GM19035 (cell line): ENCODE data around the gene ACTL7B.
"Not testable (repeated sequence)": the region's sequence is repeated elsewhere in the genome, so short reads cannot be mapped to it uniquely, and the experiment has no call there.

Experiments used
- ATAC-seq: cut with Tn5 transposase; IDR thresholded peaks from one replicate; pipeline ENCODE4 v1.9.1; 2021; ENCODE audit not compliant: unreplicated experiment

Gene ACTL7B

DNA sequence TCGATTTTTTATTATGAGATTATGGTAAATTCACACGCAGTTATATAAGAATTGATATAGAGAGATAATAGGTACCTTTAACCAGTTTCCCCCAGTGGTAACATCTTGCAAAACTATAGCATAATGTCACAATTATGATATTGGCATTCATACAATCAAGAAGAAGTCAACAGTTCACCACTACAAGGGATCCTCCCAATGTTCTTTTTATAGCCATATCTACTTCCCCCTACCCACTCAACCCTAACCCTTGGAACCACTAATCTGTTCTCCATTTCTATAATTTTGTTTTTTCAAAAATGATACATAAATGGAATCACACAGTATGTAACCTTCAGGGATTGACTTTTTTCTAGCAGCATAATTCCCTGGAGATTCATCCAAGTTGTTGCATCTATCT lies 9.8 kb downstream of the ACTL7B start:
- ATAC-seq, result no peak

DNA sequence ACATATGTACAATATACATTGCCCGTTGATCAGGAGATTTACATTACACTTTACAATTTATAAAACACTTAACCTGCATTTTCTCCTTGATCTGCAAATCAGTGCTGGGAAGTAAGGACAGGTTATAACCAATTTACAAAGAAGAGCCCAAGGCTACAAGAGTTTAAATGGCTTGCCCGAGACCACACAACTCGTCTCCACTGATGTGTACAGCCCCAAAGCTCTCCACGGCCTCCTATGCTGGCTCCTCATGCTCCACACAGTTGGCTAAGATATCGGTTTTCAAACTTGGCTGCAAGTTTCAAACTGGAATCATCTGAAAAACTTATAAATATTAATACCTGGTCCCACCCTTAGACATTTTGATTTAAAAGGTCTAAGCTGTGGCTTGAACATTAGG lies 10.3 kb downstream of the ACTL7B start:
- ATAC-seq, result no peak

DNA sequence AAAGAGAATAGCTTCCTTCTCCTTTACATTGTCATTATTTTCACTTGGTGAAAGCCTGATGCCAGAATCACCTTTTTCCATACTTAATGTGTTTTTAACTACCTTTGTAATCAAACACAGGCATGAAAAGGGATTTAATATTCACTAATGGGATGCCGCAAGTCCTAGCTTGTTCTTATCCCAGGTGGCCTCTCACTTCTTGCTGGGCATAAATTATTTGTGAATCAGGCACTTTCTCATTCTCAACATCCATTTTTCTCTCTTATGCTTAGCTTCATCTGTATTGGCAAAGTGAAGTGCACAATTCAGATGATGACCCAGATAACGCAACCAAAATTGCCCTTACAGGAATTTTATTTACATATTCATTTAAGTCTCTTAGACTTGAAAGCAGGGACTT lies 10.9 kb downstream of the ACTL7B start:
- no peak for ATAC-seq

DNA sequence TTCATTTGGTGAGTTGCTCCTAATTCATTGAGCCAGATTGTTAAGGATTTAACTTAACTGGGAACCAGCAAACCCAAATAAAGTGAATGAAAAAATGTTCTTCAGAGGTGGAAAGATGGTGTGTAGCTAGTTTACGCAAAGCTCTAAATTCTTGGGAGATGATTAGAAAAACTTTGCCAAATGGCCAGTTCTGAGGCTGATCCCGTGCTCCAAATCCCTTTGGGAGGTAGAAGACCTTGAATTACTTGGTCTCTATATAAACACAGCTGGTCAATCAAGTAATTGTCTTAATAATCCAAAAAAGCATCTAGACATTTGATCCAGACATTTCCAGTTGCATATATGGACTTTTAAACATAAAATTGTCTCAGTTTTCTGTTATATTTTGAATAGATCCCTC lies 11.4 kb downstream of the ACTL7B start:
- no peak for ATAC-seq

DNA sequence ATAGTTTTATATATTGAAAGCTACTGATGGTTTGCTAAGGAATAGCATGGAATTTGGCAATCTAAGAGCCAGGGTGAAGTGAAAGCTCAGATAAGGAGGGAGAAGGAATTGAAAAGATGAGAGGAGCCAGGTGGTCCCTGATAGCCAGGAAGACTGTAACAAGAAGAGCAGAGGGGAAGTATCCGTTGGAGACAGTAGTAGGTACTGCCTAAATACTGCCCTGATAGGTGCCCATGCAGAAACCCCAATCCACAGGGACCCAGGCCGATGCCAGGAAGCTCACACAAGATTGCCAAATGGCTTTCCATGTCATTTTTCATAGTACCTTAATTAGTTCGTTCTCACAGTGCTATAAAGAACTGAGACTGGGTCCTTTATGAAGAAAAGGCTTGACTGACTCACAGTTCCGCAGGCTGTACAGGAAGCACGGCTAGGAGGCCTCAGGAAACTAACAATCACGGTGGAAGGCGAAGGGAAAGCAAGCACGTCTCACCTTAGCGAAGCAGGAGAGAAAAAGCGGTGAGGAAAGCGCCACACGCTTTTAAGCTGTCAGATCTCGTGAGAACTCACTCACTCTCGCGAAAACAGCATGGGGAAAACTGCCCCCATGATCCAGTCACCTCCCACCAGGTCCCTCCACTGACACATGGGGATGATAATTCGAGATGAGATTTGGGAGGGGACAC lies 13.0 kb downstream of the ACTL7B start:
- no peak for ATAC-seq

DNA sequence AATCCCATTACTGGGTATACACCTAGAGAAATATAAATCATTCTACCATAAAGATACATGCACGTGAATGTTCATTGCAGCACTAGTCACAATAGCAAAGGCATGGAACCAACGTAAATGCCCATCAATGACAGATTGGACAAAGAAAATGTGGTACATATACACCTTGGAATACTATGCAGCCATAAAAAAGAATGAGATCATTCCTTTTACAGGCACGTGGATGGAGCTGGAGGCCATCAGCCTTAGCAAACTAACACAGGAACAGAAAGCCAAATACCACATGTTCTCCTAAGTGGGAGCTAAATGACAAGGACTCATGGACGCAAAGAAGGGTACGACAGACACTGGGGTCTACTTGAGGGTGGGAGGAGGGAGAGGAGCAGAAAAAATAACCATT lies 16.2 kb downstream of the ACTL7B start:
- not testable (repeated sequence) for ATAC-seq

DNA sequence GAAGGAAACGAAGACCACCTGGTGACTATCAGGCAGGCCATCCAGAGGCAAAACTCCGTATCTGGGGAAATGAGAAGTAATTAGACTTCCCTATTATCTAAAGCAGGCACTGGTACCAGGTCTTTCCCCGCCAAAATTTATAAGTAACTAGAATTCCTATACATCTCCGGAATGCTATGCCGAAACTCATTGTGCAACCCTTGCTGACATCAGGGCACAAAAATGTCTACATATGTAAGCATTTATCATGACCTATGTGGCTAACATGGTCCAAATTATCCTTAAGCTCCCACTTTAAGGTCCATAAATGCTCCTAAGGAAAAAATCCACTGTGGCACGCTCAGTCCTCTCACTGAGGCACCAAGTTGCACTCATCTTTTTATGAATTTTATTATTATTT lies 17.8 kb downstream of the ACTL7B start:
- ATAC-seq, result no peak

DNA sequence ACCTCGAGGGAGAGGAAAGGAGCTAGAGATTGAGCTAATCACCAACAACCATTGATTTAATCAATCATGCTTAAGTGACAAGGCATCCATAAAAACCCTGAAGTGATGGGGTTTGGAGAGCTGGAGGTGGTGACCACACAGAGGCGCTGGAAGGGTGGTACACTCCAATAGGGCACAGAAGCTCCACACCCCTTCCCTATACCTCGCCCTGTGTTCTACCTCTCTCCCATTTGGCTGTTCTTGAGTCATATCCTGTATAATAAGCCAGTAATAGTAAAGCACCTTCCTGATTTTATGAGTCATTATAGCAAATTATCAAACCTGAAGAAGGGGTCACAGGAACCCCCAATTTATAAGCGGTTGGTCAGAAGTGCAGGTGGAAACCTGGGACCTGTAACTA lies 18.3 kb downstream of the ACTL7B start:
- no peak for ATAC-seq

DNA sequence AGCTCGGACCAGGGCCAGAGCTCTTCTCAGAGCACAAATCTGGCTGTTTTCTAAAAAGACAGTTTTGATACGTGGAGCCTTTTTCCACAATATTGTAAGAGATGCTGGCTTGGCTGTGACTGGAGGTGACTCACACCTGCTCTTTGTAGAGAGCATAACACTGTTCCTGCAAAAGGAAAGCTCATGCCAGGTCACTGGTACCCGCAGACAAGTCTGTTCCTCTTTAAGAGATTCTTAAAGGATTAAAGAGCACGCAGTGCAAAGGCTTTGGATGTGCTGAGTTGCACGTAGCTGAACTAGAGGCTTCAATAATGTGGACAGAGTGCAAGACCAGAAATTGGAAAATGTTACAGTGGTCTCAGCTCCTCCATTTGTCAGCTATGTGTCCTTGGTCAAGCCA lies 19.0 kb downstream of the ACTL7B start:
- ATAC-seq, result no peak

DNA sequence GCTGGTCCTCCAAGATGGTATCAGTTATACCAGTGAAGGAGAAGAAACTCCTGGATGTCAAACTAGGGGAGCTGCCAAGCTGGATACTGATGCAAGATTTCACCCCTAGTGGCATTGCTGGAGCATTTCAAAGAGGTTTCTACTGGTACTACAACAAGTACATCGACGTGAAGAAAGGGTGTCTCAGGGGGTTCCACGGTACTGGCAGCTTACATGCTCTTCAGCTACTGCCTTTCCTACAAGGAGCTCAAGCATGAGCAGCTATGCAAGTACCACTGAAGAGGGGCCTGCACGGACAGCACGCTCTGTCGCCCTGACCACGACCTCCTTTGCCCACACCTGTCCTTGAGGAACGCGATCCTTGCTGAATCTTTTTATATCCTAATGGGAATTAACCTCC lies 19.5 kb downstream of the ACTL7B start:
- no peak for ATAC-seq

DNA sequence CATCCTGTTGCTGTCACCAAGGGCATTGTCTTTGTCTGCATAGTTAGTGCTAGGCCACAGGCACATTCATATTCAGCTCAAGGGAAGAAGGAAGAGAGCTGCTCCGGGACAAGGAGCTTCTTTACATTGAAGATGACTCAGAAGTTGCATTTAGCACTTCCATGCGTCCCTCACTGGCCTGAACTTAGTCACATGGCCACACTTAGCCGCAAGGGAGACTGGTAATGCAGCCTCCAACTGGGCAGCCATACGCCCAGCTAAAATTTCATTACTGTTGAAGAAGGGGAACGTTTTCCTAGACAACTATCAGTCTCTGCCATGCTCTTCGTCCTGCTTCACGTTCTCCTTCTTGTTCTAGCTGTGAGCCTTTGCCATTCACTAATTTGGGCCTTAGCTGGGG lies 20.0 kb downstream of the ACTL7B start:
- ATAC-seq, result no peak

DNA sequence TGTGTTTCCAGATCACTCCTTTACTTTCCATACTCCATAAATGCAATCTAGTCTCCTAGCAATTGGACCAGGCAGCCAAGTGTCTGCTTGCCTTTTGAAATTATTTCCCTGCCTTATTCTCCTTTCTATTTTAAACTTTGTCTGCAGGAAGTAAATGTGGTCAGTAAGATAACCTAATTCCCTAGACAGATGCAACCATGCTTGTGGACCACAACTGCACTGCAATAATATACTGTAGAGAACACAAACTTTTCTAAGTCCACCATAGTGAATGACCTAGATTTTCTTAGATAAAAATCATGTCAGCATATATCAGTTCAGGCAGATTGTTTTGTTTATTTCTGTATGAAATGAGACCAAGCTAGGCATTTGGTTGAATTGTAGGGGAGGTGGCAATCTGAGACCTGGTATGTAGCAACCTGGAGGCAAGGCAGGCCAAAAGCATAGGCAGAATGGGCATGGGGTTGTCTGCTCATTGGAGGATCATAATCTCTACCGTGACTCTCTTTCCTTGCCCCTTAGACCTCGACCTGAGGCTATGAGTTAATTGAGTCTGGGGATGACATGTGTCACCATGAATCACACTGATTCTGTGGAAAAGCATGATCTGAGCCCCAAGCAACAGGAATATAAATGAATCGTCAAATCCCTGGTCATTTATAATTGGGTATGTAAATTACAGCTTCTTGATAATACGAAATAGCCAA lies 20.7 kb downstream of the ACTL7B start:
- no peak for ATAC-seq

DNA sequence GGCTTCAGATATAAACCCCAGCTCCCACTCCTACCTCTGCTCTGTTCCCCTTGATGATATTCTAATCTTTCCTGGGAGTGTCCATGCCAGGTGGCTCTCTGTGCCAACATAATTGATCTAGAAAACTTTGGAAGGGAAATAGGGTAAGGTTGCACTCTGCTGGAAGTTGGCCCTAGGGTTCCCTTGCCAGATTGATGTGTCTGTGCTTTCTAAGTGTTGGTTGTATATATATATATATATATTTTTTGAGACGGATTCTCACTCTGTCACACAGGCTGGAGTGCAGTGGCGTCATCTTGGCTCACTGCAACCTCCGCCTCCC lies 23.6 kb downstream of the ACTL7B start:
- no peak for ATAC-seq

DNA sequence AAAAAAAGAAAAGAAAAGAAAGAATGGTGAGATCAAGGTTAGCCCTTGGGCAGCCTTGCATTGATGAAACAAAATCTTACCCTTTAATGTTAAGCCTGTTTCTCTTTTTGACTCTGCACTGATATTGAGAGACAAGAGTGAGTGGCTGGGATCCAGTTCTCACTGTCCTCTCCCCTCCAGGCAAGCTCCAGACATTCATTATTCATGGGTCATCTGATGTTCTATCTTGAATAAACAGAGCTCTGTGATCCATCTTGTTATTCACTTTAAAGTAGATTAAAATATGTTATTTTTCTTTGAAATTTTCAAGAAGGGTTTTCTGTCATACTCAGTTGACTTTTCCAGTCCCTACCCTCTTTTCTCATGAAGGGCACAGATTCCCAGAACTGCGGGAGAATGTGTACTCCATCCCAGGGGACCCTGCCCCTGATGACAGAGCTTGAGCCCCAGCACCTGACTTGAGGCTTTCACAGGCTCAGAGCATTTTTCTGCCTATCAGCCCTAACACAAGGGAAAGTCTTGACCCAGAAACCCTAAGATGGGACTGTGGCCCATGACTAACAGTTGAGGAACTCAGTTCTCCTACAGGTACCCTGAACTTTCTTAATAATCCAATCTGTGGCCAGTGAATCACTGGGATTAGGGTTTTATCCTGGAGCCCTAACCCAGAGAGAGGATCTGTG lies 24.1 kb downstream of the ACTL7B start:
- ATAC-seq, result no peak

DNA sequence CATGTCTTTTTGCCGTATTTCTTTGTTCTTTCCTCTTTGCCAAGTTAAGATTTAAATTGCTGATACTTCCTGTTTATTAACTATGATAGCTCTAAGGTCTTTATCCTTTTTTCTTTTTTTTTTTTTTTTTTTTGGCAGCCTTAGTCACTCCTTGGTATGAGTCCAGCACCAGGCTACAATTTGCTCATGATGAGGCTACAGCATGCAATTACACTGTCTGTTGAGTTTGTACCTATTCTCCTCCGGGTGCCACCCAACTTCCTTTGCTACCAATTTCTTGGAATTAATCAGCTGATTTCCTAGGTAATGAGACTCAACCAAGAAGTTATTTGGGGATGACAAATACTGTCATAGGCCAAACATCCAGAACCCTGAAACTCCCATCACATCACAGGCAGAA lies 25.5 kb downstream of the ACTL7B start:
- no peak for ATAC-seq

DNA sequence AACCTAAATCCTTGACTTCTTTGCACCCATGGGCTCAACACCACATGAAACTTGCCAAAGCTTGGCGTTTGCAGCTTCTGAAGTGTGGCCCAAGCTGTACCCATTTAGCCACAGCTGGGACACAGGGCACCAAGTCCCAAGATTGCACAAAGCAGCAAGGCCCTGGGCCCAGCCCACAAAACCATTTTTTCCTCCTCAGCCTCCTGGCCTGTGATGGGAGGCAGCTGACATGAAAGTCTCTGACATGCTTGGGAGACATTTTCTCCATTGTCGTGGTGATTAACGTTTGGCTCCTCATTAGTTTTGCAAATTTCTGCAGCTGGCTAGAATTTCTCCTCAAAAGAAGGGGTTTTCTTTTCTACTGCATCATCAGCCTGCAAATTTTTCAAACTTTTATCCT lies 32.0 kb downstream of the ACTL7B start:
- ATAC-seq, result no peak

DNA sequence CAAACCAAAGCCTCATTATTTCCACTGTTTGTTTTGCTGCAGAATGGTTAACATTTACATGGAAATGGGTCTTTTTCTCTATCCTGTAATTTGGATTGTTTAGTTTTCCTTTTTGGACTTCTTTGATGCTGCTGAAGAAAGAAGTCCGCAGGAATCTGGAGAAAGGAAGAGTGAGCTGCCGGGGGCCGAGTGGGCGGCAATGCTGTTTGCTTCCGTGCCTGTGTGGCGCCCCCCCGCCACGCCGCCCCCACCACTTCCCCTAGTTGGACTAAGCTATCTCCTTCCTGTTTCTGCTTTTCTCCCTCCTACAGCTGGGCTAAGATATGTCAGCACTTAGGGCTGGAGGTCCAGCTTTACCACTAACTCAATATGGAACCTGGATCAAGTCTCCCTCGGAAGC lies 39.7 kb downstream of the ACTL7B start:
- no peak for ATAC-seq

DNA sequence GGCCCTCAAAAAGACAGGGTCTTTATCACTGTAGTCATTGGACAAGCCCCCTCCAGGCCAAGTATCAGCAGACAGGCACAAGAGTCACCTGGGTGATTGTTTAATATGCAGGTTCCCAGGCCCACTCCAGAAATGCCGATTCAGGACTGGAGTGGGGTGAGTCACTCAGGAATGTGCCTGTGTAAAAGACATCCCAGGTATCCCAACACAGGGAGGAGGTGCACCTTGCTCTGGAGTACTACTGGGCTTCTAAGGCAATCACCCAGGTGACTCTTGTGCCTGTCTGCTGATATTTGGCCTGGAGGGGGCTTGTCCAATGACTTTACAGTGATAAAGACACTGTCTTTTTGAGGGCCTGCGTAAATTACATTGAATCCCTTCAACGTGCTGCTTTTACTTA lies 40.6 kb downstream of the ACTL7B start:
- no peak for ATAC-seq

DNA sequence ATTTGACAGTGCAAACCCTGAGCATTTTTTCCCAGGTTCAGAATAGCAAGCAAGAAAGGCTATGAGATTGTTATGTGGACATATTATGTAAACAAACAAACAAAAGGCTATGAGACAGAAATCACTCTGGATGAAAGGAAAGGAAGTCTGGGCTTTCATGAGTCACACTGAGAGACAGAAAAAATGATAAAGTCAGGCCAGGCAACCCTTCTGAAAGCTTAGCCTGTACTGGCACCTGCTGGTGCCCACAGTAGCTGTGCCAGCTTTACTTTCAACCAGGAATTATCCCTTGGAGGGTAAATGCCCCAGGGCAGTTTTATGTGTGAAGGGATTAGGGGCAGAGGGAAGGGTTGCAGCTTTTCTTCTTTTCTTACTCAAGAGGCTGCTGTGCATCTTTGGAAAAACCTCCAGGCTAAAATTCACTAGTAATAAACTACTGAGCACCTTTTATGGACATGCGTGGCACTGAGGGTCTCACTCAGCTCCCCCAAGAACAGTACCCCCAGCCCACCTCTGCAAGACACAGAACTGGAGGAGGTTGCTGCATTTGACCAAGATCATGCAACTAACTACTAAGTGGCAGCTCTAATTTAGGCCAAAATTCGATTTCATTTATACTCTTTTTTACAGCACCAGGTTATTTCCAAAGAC lies 41.7 kb downstream of the ACTL7B start:
- ATAC-seq, result no peak

DNA sequence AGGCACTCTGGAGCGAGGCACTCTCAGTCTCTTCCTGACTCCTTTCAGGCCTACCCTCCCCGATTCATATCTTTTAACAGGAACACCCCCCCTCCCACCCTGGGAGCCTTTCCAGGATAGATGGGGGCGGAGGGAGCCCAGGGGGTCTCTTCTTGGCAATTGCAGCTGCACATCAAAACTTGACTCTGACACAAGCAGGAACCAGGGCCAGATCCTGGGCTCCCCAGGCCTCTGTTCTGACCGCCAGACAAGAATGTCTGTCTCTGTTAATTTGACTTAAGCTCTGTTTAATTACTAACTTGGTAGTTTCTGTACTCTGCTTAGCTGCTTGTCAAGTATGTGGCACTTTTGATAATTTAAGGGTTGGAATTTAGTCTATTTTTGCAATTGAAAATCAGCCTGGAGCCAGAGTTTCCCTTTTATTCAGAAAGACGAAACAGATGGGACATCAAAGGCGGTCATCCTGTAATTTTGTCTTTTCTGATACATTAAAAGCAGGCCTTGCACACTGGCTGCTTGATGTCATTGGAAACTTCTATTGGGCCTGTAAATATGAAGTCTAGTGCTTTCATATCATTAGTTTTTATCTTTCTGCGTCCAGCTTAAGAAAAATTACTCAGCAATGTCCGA lies 43.3 kb downstream of the ACTL7B start:
- no peak for ATAC-seq

DNA sequence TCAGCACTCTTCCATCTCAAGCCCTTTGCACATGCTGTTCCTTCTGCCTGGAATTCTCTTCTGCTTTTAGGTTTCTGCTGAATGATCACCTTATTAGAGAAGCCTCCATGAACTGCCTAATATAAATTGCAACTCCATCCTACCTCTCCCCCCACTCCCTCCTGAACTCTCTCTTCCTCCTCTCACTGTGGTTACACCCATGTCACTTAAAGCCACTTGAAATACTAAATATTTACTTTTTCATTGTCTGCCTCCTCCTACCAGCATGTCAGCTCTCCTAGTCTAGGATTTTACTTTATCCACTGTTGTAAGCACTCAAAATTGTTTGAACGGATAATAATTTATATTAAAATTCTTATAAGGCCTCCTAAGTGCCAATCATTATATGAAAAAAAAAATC lies 43.8 kb downstream of the ACTL7B start:
- ATAC-seq, result no peak

DNA sequence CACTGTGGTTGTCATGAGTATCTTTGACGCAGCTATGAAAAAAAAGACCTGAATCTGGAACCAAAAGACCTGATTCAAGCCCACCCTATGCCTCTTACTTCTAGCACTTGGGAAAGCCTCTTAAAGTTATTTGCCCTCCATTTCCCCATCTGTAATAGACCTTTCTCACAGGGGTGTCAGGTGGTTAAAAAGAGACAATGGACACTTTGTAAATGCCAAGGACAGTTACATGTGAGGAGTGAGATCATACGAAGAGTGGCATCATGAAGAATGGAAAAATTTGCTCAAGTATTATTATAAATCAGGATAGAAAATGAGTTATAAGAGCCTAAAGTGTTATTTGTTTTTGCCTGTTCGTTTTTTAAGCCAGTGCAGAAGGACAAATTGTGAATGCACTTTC lies 46.5 kb downstream of the ACTL7B start:
- ATAC-seq, result no peak
